HG03469 (cell line): ENCODE data around the gene RER1.

Experiments used
- ATAC-seq: cut with Tn5 transposase; IDR thresholded peaks from one replicate; pipeline ENCODE4 v1.9.1; 2021; ENCODE audit warnings: mild to moderate bottlenecking, moderate library complexity, moderate number of reproducible peaks; ENCODE audit not compliant: unreplicated experiment

Gene RER1

DNA sequence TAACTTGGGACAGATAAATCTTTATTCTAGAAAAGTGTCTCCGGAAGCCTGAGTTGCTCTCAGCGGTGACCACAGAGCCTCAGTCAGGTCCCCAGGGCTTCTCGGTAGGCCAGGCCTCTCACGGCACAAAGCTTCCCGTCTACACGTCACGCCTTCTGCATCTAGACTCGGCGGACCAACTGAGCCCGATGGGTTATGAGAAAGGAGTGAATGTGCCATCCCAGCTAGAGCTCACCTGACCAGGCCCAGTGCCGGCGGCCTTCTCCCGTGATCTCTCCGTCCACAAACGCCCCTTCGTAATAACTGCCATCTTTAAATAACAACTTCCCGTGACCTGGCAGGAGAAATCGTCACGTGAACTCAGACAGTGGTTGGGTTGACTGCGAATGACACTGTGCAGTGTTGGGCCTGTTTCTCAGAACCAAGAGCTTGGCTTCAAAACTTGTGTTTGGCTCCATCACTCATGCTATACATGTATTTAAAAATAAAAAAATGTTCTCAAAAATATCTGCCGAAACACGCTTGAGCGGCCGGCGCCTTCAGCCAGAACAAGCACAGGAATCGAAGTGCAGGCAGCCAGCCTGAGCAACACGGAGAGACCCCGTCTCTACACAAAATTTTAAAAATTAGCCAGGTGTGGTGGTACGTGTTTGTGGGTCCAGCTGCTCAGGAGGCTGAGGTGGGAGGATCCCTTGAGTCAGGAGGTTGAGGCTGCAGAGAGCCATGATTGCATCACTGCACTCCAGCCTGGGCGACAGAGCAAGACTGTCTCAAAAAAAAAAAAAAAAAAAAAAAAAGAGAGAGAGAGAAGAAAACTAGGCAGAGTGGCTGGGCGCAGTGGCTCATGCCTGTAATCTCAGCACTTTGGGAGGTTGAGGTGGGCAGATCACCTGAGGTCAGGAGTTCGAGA is 3.4 kb upstream of the RER1 start:
- no peak for ATAC-seq

DNA sequence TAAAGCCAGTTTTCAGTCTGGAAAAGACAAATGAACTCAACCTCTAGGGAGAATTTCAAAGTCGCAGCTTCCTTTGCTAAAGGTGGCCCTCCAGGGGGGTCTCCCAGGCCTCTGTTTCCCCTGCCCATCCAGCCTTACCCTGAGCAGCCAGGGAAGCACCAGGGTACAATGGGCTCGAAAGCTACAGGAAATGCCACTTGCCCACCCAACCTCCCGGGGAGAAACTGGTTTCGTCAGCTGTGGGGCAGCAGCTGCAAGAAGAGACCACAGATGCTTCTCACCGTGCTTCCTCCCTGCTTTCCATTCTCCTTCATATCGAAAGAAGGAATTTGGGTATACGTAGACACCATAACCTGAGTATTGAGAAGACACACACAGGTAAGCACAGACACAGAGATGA is 2.0 kb upstream of the RER1 start:
- no peak for ATAC-seq

DNA sequence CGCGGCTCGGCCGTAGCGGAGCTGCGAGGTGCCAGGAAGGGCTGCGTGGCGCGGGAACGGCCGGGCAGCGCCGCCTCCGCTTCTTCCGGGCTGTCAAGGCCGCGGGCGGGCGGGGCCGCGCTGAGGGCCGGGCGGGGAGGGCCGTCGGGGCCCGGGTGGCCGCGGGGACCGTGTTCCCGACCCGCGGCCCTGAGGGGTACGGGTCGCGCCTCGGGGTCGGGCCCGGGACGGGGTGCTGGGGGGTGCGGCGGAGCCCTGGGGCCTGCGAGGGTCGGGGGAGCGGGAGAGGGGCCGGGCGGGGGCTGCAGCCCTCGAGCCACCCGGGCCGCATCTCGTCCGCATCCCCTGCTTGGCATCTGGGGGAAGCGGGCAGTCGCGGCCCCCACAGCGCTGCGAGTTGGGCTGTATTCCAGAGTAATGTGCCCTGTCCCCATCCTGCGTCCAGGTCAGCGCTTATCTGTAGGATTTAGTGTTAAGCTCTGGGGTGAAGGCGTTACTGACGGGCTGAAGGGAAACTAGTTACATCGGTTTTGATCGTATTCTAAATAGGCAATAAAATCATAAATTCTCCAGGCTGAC is 379 bp downstream of the RER1 start:
- no peak for ATAC-seq

GRCh38 chr1:2392686-2393085 is 1.0 kb downstream of the RER1 start:
- no peak for ATAC-seq

- no peak for ATAC-seq
Measured at GRCh38 chr1:2393471-2393877, 1.8 kb downstream of the RER1 start.

DNA sequence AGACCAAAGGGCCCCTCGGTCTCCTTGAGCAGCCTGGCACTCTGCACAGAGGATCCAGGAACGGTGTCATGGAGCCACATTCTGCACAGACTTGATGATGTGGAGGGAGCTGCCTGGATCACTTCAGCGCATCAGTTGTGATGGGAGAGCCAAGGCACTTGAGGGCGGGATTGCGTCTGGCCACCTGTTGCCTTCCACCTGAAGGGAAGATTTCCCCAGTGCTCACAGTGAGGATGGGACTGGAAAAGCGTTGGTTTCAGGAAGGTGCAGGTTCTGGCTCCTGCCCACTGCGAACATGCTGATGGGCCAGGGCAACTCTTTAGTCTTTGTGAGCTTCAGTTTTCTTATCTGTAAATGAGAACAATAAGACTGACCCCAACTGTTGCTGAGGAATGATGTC is 2.6 kb downstream of the RER1 start:
- ATAC-seq, result no peak

GRCh38 chr1:2394761-2395160 is 3.1 kb downstream of the RER1 start:
- ATAC-seq, result no peak

- no peak for ATAC-seq
Measured at GRCh38 chr1:2395245-2395644, 3.6 kb downstream of the RER1 start.

DNA sequence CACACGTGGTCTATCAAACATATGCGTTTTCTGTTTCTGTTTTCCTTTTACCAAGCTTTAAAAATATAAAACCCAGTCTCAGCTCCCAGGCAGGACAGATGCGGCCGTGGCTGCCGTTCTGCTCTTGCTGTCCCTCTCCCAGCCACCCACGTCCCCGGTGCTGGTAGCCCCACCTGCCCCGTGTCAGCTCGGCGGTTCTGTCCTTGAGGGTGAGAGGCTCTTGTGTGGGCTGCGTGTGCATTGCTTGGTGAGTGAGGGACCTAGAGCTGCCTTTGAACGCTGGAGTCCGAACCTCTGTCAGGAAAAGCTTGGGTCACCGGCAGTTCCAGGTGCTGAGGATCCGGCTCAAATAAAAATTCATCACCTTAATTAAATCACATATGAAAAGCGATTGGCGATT is 4.4 kb downstream of the RER1 start:
- ATAC-seq, result no peak

DNA sequence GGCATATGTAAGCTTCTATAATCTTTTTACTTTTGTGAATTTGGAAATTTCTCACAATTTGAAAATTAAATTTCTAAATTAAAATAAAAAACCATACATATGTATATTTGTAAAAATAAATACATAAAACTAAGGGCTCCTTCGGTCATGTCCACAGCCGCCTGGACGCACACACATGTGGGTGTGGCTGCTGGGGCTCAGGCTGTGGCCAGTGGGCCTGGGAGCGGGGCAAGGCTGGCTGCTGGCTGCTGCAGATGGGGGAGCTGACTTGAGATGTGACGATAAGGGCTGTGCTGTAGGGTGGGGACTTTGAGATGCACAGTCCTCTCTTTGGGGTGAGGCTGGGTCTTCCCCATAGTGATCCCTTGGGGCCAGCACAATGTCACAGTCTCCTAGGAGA is 4.8 kb downstream of the RER1 start:
- ATAC-seq, result no peak

GRCh38 chr1:2397007-2397679 is 5.5 kb downstream of the RER1 start:
- ATAC-seq, result no peak

DNA sequence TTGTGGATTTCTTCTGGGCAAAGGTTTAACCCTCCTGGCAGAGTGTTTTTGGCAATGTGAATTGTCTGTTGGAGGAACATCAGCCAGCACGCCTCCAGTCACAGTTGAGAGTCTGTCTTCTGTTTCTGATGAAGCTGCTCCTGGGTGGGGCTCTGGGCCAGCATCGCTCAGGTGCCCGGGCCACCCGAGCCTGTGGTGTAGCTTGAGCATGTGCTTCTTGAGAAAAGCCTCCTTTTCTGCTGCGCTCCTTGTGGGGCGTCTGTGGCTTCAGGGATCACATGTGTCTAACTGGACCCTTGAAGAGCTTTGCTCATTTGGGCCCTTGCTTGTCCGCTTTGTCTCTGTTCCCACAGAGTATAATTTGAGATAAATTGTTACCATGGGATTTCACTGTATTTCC is 7.2 kb downstream of the RER1 start:
- ATAC-seq, result no peak

GRCh38 chr1:2399890-2400575 is 8.4 kb downstream of the RER1 start:
- ATAC-seq, result no peak

GRCh38 chr1:2400576-2400909 is 8.9 kb downstream of the RER1 start:
- ATAC-seq, result no peak

GRCh38 chr1:2400950-2401649 is 9.5 kb downstream of the RER1 start:
- no peak for ATAC-seq

DNA sequence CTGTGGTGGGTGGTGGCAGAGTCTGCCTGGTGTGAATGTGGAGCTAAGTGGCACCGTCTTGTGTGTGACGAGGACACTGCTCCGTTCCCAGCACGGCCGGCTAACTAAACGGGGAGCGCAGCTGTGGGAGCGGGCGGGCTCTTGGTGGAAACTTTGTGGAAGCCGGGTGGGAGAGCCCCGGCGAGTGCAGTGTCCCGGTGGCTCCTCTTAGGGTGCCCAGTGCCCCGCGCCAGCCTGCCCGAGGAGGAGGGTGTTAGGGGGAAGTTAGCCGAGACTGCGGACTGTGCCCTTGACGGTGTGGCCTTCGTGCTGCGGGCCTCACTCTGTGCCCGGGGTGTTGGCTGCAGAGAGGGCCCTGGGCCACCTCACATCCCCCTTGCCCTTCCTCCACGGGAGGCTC is 10.8 kb downstream of the RER1 start:
- ATAC-seq, result no peak

DNA sequence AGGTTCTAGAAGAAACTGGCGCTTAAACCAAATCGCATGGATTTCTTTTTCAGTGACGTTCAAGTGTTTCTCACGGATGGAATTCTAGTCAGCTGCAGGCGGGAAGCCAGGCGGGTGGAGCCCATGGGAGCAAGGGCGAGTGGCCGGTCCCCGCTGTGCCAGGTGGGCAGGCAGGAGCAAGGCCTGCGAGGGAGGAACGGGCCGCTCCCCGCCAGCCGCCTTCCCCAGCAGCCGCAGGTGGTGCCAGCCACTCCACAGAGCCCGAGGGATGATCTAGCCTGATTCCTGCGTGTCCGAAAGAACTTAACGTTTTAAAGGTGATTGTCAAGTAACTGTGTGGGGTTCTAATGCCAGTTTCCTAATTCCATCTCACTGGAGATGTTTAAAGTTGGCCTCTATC is 11.6 kb downstream of the RER1 start:
- no peak for ATAC-seq

DNA sequence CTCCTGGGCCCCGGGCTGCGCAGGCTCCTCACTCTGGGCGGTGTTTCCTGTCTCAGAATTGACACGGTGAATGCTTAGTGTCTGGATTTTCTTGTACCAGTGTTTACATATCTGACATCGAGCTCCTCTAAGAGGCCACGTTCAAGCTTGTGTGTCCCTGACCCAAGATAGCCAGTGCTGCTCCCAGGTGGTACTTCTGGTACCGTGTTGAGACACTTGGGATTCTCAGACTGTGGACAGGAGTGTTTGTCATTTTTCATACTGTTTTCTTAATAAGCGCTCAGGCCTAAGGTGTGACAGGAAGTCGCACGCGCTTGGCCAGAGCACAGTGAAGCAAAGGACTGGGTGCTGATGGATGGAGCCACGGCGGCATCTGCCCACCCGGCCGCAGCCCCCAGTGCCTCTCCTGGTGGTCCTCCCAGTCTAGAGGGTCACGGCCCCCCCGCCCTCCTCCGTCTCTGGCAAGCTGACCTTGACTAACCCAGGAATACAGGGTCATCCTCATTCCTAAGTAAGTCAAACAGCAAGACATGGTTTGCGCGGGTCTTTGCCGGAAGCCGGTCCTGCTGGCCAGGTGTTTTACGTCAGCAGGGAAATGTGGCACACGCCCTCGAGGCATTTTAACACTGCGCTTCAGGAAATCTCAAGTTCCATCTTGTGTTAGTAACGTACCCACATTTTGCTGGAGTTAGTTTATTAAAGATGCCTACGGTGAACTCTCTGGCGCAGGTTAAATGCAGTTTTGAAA is 12.7 kb downstream of the RER1 start:
- ATAC-seq, result no peak

DNA sequence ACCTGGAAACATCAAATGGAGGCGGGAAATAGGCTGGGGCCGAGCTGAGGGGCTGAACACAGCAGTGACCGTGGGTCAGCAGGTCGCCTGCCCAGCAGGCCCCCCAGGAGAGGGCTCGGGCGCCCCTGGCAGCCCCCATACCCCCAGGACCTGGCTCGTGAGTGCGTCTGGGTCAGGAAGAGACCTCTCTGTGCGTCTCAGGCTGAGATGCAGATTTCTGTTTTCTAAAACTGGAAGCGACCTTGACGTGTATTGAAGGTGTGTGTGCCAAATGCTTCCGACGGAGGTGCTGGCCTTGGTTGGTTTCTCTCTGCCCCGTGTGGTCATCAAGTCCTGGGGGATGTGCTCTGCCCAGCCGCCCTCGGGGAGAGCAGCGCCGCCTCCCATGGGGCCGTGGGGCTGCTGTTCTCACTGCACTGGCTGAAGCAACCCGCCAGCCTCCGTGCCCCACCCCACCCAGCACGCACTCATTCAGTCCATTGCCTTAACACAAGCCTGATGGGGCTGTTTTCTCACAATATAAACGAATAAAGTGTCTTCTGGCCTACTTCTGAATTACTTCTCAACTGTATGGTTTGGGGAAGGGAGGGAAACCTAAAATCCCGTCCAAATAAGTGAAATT is 13.4 kb downstream of the RER1 start:
- no peak for ATAC-seq
